HepG2 (cell line): ENCODE results near the gene TBCD. TPM values are rescaled to one million over a fixed set of nuclear protein-coding genes. Genes with fewer than 3 reads are reported as not detected.

Experiments
- ATAC-seq: fragments of 200-7000 bp; cut with Tn5 transposase; 3 replicates; pipeline ENCODE4 v1.9.1; 2020; ENCODE audit warnings: mild to moderate bottlenecking, moderate library complexity
- BruUV-seq: library from RNA; stranded (reverse); fragments of 400-500 nt; replicated peaks from 2 replicates; lab custom pipeline; 2021; lab: Mats Ljungman, UMichigan
- CTCF ChIA-PET: fragments of 300-600 bp; formaldehyde crosslinking; extraction: SDS; loops from one replicate; lab custom pipeline; 2021; ENCODE audit warnings: low total read pairs, inconsistent platforms, low intra/inter-chr PET ratio; lab: Yijun Ruan, JAX
- POLR2A ChIA-PET: fragments of 350-600 bp; sonication (Branson Sonifier 250); formaldehyde crosslinking; loops from one replicate; lab custom pipeline; 2020; ENCODE audit warnings: antibody characterized with exemption, inconsistent platforms; lab: Yijun Ruan, JAX
- DNase-seq: peaks from one replicate; pipeline ENCODE4 v3.0.0-alpha.2; 2015; ENCODE audit warnings: low spot score
- FAIRE-seq: peaks from 3 replicates; lab custom pipeline; 2011; peaks lifted over from hg19 to GRCh38; lab: Jason Lieb, UNC
- H2AFZ ChIP-seq: one replicate; pipeline ENCODE4 v1.6.1; 2011; ENCODE audit warnings: low read length, inconsistent platforms
- H3K27ac ChIP-seq: fragments of 300-600 bp; 3 replicates; pipeline ENCODE4 v1.8.0; 2011; ENCODE audit warnings: mixed run types, mild to moderate bottlenecking, mixed read lengths, low read length, inconsistent platforms; ENCODE audit not compliant: insufficient read depth; ENCODE audit errors: extremely low read length
- H3K27me3 ChIP-seq, 2 experiments: fragments of 200-600 bp in 1 of 2; 2 replicates in 1 of 2; 3 replicates in 1 of 2; pipeline versions ENCODE4 v1.6.0 to v1.8.0; 2011; ENCODE audit warnings: low read length in 2 of 2, mild to moderate bottlenecking in 2 of 2, moderate library complexity in 2 of 2, inconsistent platforms in 1 of 2; ENCODE audit not compliant: insufficient read depth in 2 of 2, control insufficient read depth in 1 of 2
- H3K36me3 ChIP-seq, 2 experiments: fragments of 200-600 bp in 1 of 2; replicated peaks in 1 of 2; 2 replicates in 1 of 2; 3 replicates in 1 of 2; pipeline versions ENCODE4 v1.5.1 to v1.8.0; 2011; ENCODE audit warnings: low read length in 2 of 2, inconsistent platforms in 1 of 2; ENCODE audit not compliant: insufficient read depth in 2 of 2, control insufficient read depth in 1 of 2
- H3K4me1 ChIP-seq: 2 replicates; pipeline ENCODE4 v1.5.1; 2012; ENCODE audit warnings: low read length, inconsistent platforms; ENCODE audit not compliant: insufficient read depth
- H3K4me2 ChIP-seq: 2 replicates; pipeline ENCODE4 v1.6.0; 2011; ENCODE audit warnings: low read depth, low read length, inconsistent platforms
- H3K4me3 ChIP-seq, 3 experiments: fragments of 200-600 bp in 1 of 3; sonication (generic), shearing (Covaris generic) in 1 of 3; replicated peaks in 1 of 3; 2 replicates each; pipeline ENCODE4 v1.5.1; 2011 to 2016; ENCODE audit warnings: low read length in 3 of 3, inconsistent platforms in 2 of 3, low read depth in 2 of 3, mild to moderate bottlenecking in 2 of 3, control low read depth in 1 of 3, mixed read lengths in 1 of 3; ENCODE audit not compliant: insufficient read depth in 1 of 3
- H3K79me2 ChIP-seq: one replicate; pipeline ENCODE4 v1.6.1; 2011; ENCODE audit warnings: low read length, inconsistent platforms; ENCODE audit not compliant: insufficient read depth
- H3K9ac ChIP-seq: 2 replicates; pipeline ENCODE4 v1.6.0; 2011; ENCODE audit warnings: mild to moderate bottlenecking, low read depth, low read length, inconsistent platforms; ENCODE audit not compliant: insufficient read depth
- H3K9me3 ChIP-seq: 2 replicates; pipeline ENCODE4 v1.5.1; 2012; ENCODE audit warnings: mild to moderate bottlenecking, low read length
- H4K20me1 ChIP-seq: 2 replicates; pipeline ENCODE4 v1.6.0; 2011; ENCODE audit warnings: inconsistent platforms, mild to moderate bottlenecking, low read length, moderate library complexity; ENCODE audit not compliant: insufficient read depth
- ZNF282 ChIP-seq: fragments of 450-650 bp; IDR thresholded peaks from 2 replicates; pipeline ENCODE4 v1.6.1; 2018; ENCODE audit not compliant: partially characterized antibody
- ZNF75D ChIP-seq: sonication (generic); formaldehyde crosslinking; IDR thresholded peaks from 2 replicates; pipeline ENCODE4 v1.8.1; 2023; ENCODE audit warnings: missing genetic modification reagents, mild to moderate bottlenecking, borderline replicate concordance
- WGBS: methylation state at CpG from one replicate; pipeline ENCODE4 v1.1.6; 2017; ENCODE audit warnings: low lambda C conversion rate; 5-methylcytosine and 5-hydroxymethylcytosine counted together
- in situ Hi-C: cut with HindIII; loops from 2 replicates; pipeline ENCODE4 v1.10.0; 2017; ENCODE audit warnings: low pct_unique_long_range_greater_than_20kb; ENCODE audit not compliant: extremely low pct_ligation_motif_present
- intact Hi-C: fragments of 100-400 bp; cut with micrococcal nuclease; formaldehyde crosslinking; loops from one replicate; pipeline ENCODE4 v1.10.0; 2022; ENCODE audit not compliant: unreplicated experiment
- polyA plus RNA-seq, 8 experiments: library from polyadenylated mRNA; depleted of rRNA in 3 of 8; stranded (reverse) in 7 of 8; unstranded in 1 of 8; fragments of >200 nt; fragmentation: Illumina TruSeq in 4 of 8; extraction: Trizol in 4 of 8; gene quantifications; 2 replicates each; pipeline versions ENCODE4 v1.2.1 to v1.2.3, GENCODE V29; 2011 to 2016; ENCODE audit warnings: low read depth in 4 of 8, missing spikeins in 1 of 8, mixed read lengths in 1 of 8; ENCODE audit not compliant: insufficient read depth in 1 of 8
- total RNA-seq, 5 experiments: library from RNA; depleted of rRNA; stranded (reverse); fragments of >200 nt; fragmentation: Illumina TruSeq; extraction: Trizol; gene quantifications; 2 replicates each; pipeline ENCODE4 v1.2.3, GENCODE V29; 2016; ENCODE audit warnings: low read depth in 1 of 5
- TF ChIP-seq, protein P1 (sequence below): sonication (generic); formaldehyde crosslinking; IDR thresholded peaks from 2 replicates; pipeline ENCODE4 v1.5.0; 2020; ENCODE audit warnings: missing genetic modification reagents

The TBCD gene
- total and polyA plus RNA-seq, 2 of the 13 experiments (the other 11 are each of a cell fraction or from before 2014, with no cell fraction given): 33.9 to 54.8 TPM

DNA sequence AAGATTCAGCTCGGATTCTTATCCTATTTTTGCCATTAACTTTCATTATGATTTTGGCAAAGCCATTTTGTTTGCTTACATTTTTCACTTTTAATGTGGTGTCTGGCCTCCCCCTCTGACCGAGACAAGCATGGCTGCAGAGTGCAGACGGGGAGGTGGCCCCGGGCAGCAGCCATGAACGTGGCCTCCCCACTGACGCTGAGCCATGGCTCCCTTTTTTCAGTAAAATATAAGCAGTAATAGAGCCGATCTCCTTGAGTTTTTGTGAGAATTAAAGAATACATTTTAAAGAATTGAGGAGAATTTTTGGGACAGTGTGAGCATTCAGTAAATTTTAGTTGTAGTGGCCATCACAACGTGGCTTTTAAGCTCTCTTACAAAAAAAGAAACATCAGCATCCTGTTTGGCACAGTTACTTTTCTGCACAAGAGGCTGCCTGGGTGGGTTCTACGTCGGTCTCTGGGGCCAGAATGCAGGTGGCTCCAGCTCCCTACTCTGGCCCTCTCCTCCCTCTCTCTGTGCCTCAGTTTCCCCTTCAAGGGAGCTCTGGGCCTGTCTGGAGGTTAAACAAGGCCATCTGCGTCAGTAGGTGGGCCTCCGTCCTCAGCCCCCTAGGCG is 156.8 kb downstream of the TBCD start (continued):
- TF ChIP-seq, protein P1, sequence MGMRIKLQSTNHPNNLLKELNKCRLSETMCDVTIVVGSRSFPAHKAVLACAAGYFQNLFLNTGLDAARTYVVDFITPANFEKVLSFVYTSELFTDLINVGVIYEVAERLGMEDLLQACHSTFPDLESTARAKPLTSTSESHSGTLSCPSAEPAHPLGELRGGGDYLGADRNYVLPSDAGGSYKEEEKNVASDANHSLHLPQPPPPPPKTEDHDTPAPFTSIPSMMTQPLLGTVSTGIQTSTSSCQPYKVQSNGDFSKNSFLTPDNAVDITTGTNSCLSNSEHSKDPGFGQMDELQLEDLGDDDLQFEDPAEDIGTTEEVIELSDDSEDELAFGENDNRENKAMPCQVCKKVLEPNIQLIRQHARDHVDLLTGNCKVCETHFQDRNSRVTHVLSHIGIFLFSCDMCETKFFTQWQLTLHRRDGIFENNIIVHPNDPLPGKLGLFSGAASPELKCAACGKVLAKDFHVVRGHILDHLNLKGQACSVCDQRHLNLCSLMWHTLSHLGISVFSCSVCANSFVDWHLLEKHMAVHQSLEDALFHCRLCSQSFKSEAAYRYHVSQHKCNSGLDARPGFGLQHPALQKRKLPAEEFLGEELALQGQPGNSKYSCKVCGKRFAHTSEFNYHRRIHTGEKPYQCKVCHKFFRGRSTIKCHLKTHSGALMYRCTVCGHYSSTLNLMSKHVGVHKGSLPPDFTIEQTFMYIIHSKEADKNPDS (CRISPR knock-in tag): no peak

DNA sequence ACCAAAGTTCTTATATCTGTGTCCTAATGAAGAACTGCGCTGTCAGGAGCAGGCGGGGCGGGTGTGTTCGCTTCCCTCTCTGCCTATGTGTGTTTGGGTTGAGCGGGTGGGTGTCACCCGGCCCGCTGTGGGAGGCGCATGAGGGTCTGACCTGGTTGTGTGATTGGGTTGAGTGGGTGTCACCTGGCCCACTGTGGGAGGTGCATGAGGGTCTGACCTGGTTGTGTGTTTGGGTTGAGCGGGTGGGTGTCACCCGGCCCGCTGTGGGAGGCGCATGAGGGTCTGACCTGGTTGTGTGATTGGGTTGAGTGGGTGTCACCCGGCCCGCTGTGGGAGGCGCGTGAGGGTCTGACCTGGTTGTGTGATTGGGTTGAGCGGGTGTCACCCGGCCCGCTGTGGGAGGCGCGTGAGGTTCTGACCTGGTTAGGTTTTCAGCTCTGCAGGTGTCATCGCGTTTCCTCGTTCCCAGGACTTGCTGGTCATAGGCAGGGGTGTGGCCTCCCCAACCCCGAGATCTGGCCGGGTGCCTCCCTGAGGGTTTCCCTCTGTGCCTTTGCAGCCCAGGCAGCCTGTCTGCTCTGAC is 157.5 kb downstream of the TBCD start:
- 97% methylated on average over 26 of the region's 26 CpGs for WGBS
- Histone ChIP-seq H3K27ac (no peak overlapping the region), H2AFZ (no peak overlapping the region), H3K9me3 (no peaks in the 10 kb centered on the region), H3K4me3 (no peak overlapping the region), H3K36me3 (peaks cover 13 to 40% of the 10 kb centered on the region in 2 experiments; a peak in 4 of 5 replicates), H3K9ac (no peak overlapping the region), H3K4me1 (no peaks in the 10 kb centered on the region), H3K4me2 (no peak overlapping the region), H3K79me2 (no peaks in the 10 kb centered on the region), H4K20me1 (no peaks in the 10 kb centered on the region), H3K27me3 (no peaks in the 10 kb centered on the region)
- DNase-seq (no peak), ATAC-seq (no peak), FAIRE-seq (no peak)
- ChIA-PET POLR2A (no interaction called here), CTCF (no interaction called here)
- intact Hi-C loops: no loop called here
- 0 out of 2 replicates have a peak, but pooled peaks have one; percentile 26 for TF ChIP-seq ZNF75D
- TF ChIP-seq ZNF282: no peak
- BruUV-seq: no TSS peak
- in situ Hi-C loops: no loop called here
